HG03520 (cell line): ENCODE results near the gene NCAM2.
"Not testable (repeated sequence)": the region's sequence is repeated elsewhere in the genome, so short reads cannot be mapped to it uniquely, and the experiment has no call there.

Experiments
- ATAC-seq: cut with Tn5 transposase; IDR thresholded peaks from one replicate; pipeline ENCODE4 v1.9.1; 2021; ENCODE audit warnings: mild to moderate bottlenecking, moderate library complexity; ENCODE audit not compliant: unreplicated experiment

Gene NCAM2

DNA sequence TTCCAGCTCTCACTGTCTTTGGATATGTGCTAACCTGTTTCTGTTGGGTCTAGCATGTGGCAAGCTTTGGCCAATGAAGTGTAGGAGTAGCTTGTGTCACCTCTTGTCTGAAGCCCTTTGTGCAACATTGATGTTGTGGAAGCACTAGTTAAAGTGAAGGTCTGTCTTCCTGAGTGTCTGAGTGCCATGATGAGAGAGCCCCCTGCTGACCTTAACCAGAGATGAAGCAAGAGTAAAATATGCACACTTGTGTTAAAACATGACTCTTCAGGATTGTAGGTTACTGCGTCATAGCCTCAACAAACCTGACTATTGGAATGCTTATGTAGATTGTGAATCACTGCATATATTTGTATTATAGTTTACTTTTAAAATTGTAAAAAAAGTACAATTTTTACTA, 103.7 kb downstream of the NCAM2 start:
- no peak for ATAC-seq

DNA sequence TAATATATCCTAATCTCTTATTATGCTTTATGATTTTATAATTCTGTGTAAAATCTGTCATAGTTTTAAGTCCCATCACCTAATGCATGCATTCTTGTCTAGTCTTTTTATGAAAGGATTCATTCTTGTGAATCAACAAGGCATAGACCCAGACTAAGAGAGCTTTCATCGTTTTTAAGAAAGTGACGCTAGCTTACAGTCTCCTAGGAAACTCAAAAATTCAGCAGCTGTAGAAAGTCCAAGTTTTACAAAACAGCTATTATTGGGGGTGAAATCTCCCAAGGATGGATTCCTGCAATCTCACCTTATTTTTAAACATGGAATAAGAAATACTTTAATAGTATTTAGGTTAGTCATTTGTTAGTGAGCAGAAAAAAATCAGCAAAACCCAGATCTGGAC, 104.7 kb downstream of the NCAM2 start:
- ATAC-seq: no peak

DNA sequence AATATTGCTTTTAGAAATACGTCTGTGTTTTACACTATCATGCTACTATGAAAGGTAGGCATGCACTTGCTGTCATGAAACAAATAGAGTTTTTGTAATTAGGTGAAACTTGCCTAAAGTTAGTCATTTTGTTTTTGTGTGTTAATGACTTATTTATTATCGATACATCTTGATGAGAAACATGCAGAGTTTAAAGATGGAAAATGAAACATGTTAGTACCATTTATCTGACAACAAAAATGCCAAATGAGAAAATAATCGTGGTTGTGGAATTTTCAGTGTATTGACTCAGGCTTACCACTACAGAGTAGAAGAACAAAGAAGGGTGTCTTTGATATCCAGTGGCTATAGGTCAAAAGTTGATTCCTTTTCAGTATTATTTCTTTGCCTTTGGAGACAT, 105.5 kb downstream of the NCAM2 start:
- no peak for ATAC-seq

DNA sequence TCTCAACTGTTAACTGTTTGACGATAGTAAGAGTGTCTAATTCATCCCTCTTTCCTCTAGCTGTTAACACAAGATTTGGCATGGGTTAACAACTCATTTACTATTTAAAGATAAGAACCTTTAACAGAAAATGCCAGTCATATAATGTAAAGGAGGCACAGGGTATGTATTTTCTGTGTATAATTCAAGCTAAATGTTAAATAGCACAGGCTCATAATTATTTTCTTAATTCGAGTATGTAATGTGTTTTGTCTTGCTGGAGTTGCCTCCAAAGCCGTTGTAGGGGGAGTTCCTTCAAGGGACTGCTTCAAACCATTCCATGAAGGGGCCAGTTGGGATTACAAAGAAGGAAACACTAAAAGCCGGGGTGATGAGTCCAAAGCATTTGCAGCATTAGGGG, 111.5 kb downstream of the NCAM2 start:
- no peak for ATAC-seq

DNA sequence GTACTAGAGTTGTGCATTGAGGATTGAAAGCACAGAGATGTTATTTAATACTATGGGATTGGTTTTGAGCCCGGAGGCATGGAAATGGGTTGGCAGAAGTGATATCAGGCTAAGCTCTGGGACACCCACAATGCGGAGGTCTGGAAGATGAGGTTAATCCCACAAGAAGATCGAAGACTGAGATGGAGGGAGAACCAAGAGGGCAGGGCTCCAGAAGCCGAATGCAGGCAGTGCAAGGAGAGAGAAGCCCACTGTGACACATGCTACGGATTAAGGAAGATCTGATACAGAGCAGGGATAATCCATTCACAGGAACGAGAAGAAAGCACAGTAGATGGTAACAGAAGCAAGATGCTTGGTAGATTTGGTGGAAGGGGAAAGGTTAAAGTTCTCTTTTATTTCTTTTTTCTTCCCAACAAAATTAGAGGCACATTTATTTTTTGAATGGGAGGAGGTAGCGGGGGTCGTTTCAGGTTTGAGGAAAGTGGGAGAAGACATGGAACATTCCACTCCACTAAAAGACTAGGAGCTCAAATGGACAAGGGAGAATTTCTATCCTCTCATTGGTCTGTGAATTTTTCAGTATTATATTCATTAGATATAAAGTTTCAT, 113.2 kb downstream of the NCAM2 start:
- no peak for ATAC-seq

DNA sequence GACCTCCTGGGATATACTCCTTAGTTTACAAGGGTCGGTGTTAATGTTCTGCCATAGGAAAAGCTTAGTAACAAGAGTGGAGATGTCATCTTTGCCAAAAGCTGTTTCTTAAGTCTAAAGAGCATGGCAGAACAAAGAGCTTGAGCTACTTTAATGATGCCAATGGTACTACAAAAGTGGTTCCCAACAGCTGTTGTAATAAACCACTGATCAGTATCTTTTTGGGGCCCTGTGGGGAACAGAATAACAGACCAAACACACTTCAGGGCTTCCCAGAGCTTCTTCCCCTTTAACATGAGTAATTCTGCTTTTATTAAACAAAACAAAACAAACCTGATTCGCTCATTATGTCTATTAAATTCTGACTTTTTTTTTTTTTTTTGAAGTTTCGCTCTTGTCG, 116.3 kb downstream of the NCAM2 start:
- no peak for ATAC-seq

DNA sequence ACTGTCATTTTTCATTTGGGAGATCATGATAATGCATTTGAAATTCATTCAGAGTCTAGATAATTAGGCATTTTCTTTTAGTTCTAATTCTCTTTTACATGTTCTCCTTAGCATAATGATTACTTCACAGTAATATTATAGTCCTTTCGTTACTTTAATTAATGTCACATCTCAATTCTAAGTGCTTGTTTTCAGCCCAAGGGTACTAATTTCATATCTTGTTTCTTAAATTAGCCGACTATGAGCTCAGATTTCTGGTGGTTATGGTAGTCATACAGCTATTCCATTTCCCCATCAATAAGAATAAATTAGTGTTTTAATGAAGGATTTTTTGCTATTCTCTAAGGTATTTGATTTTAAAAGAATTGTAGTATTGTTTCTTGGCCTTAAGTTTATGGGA, 120.9 kb downstream of the NCAM2 start:
- ATAC-seq: no peak

DNA sequence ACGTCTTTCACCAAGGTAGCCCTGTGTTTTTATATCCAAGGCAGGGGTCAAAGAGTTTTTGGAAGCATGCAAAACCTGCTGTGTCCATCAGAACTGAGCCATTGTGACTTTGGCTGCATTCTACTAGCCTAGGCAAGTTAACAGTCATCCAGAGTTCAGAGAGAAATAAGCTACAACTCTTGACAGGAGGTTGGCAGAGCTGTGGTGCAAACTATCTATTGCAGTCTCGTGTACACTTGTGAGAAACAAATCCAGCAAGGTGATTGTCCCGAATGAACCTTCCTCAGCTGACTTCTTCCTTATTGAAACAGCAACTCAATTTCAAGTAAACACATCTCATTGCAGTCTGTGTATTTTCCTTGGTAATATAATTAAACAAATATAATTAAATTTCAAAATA, 124.5 kb downstream of the NCAM2 start:
- ATAC-seq: no peak

DNA sequence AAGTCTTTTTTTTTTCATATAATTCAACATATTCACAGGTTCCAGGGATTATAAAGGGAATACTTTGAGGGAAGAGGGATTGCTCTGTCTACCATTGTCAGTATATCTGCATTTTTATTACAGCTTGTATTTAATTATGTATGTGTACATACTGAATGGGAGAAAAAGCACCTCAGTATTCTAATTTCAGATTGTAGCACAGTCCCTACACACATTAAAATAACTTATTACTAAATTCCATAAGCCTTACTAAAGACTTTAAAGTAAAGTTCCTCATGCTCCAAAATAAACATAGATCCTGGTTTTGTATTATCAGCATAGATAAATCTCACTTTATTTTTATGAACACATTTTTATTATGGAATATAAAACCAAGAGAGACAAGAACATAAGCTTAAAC, 134.2 kb downstream of the NCAM2 start:
- no peak for ATAC-seq

DNA sequence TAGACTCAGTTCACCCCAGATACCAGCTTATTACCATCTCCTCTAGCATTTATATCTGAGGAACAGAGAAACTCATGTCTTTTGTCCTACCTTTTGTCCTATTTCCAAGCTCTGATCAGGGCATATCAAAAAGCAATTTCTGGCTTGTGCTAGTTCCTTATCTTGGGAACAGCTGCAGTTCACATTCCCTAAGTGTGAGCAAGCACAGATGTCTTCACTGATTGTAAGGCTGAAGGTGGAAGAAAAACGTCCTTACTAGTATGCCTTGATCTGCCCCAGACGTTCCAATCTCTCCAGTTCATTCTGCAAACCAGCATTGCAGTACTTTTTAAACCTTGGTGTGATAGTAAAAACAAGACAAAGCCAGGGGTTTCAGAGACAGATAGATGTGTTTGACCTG, 139.8 kb downstream of the NCAM2 start:
- no peak for ATAC-seq

DNA sequence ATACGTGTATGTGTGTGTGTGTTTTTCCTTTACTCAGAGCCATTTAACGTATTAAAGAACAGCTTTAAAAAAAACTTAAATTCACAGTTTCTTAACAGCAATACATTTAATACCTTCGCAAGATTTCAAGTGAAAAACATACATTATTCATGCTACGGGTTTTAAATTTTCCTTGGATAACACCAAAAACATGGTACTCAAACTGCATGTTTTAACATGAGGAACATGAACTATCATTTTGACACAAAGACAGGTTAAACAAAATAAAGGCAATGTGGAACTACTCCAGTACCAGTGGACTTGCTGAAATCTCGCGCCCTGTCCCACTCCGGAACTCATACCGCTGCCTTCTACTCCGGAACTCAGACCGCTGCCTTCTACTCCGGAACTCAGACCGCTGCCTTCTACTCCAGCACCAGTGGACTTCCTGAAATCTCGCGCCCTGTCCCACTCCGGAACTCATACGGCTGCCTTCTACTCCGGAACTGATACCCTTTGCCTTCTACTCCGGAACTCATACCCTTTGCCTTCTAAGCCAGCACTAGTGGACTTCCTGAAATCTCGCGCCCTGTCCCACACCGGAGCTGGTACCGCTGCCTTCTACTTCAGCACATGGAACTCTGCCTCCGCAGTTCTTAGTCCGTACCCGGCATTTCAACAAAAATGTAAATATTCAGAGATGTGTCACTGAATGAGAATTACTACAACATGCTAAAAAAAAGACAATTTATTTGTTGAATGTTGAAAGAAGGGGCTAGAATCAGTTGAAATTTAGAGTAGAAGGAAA, 148.6 kb downstream of the NCAM2 start:
- no peak for ATAC-seq

DNA sequence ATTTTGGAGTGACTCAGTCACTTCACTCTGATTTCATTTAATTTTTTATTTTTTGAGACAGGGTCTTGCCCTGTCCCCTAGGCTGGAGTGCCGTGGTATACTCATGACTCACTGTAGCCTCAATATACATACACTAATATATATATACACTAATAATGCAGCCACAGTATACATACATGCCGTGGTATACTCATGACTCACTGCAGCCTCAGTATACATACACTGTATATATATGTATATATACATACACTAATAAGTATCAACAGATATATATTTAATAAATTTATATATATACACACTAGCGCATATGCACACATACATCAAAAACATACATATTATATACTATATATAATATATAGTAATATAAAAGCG, 149.2 kb downstream of the NCAM2 start:
- no peak for ATAC-seq

DNA sequence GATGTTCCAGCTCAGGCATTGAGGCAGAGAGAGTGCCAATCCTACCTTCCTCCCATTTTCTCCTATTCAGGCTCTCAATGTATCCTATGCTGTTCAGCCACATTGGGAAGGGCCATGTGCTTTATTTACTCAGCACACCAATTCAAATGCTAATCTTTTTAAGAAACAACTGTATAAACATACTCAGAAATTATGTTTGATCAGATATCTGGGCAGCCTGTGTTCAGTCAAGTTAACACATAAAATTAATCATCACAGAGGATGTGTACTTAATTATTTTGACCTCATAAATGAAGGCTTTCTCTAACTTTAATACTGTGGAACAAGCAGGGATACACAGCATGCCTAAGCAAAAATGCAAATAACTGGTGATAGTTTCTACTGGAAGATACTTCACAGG, 149.8 kb downstream of the NCAM2 start:
- no peak for ATAC-seq

DNA sequence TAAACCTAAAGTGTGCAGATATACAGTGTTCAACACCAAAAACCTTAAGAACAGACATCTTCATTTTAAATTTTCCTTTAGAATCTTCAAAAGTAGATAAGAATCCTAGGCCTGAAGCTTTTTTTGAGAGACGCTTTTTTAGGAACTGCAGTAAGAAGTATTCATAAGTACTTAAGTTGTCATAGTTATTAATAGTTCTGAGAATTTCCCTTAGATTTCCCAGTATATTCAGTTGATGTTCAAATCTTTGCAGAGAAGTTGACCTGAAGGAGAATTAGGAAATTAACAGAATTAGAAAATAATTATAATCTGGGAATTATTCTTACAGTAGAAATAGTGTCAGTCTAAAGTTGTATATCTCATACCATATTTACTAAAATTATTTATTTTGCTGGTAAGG, 150.3 kb downstream of the NCAM2 start:
- no peak for ATAC-seq

DNA sequence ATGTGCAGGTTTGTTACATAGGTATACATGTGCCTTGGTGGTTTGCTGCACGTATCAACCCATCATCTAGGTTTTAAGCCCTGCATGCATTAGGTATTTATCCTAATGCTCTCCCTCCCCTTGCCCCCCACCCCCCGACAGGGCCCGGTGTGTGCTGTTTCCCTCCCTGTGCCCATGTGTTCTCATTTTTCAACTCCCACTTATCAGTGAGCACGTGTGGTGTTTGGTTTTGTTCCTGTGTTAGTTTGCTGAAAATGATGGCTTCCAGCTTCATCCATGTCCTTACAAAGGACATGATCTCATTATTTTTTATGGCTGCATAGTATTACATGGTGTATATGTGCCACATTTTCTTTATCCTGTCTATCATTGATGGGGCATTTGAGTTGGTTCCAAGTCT, 151.2 kb downstream of the NCAM2 start:
- ATAC-seq: not testable (repeated sequence)

DNA sequence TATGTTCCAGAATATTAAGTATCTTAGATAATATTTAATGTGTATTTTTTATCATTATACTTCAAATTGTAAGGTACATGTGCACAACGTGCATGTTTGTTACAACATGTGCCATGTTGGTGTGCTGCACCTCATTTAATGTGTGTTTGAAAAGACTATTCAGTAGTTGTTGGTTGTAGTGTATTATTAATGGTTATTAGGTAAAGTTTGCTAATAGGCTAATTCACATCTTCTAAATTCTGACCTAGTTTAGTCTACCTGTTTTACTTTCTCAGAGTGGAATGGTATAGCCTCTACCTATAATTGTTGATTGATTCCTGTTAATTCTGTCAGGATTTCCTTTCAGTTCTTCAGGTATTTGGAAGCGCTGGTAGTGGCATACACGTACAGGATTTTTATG, 153.0 kb downstream of the NCAM2 start:
- no peak for ATAC-seq

DNA sequence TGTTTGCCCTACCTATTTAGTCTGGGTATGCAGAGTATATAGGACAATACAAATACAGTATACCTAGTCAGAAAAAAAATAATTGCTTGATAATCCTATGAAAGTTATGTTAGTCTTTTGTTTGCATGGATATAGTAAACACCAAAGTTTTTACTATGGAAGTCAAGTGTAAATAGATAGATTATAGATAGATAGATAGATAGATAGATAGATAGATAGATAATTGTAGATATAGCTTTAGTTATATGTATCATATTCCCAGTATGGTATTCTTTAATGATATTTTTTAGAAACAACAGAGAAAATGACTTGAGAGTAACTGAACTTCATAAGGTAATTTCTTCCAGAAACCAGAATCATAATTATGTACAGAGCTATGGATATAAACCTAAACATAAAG, 158.2 kb downstream of the NCAM2 start:
- ATAC-seq: no peak

DNA sequence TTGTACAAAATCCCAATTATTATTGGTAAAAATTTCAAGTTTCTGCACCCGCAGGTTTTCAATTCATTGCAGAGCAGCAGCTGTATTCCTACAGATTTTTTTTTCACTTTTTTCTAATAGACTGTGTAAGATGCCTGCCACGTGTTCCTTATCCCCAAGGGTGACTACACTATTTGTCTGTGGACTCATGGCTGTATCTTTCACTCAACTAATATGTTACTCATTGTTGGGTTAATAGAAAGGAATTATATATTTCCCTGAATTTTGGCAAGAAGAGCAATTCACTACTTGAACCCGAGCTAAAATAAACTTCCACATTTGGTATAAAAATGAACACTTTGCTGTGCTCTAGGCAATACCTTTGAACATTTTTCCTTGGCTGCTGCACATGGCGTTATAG, 158.7 kb downstream of the NCAM2 start:
- ATAC-seq: no peak

DNA sequence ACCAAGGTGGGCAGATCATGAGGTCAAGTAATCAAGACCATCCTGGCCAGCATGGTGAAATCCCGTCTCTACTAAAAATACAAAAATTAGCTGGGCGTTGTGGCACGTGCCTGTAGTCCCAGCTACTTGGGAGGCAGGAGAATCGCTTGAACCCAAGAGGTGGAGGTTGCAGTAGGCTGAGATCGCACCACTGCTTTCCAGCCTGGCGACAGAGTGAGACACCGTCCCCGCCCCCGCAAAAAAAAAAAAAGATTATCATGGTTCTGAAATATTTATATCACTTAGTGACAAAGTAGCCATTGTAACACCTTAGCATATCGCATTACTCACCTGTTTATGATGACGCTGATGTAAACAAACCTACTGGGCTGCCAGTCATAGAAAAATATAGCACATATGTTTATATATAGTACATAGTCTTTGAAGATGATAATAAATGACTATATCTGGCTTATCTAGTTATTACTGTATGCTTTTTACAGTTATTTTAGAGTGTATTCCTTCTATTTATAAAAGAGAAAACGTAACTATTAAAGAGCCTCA, 160.2 kb downstream of the NCAM2 start:
- ATAC-seq: no peak

DNA sequence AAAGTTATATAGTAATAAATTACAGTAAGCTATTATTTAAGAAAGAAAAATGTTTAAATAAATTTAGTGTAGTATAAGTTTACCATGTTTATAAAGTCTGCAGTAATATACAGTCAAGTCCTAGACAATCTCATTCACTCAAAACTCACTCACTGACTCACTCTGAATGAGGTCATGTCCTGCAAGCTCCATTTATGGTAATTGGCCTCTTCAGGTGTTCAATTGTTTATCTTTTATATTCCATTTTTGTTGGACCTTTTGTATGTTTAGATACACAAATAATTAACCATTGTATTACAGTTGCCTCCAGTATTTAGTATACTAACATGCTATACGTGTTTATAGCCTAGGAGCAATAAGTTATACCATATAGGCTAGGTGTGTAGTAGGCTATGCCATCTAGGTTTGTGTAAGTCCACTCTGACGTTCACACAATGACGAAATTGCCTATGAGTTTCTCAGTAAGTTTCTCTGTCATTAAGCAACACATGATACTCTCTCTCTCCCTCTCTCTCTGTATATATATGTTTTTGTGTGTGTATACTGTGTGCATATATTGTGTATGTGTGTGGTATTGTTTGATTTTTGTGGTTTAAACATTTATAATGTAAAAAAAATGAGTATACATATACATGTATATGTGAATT, 161.2 kb downstream of the NCAM2 start:
- no peak for ATAC-seq

DNA sequence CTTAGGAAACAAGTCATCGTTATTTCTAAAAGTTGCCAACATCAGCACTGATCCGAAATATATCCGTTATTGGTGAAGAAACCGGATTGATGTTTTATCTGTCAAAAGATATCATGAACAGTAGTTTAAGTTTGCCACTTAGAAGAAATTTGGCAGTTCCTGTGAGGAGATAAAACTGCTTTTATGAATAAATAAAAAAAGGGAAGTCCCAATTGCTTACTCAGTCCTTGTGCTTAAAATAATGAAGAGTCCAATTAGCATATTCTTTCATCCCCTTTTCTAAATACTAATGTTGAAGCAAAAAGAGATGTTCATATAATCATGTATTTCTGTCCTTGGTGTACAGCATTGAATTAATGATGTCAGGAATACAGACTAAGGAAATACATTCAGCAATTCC, 164.6 kb downstream of the NCAM2 start:
- ATAC-seq: no peak

DNA sequence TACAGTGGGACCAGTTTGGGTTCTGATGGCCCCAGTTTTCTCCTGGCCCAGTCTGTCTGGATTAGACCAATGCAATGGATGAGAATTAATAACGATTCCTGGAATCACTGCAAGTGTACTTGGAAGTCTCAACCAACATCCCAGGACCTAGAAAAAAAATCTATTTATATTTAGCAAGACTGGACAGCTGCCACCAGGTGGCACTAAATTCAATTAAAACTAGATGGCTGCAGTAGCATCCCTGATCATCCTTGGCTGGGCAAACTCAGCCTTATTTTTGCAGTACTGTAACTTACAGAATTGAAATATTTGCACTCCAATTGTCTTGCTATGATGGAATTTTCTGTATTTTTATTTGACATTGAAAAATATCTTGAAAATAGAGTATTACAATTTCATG, 165.7 kb downstream of the NCAM2 start:
- no peak for ATAC-seq
